HL-60 (cell line): Measurements from ENCODE around the gene SORCS2.

ENCODE experiments used
- DNase-seq, 2 experiments: peaks; one replicate each; pipeline ENCODE4 v3.0.0-alpha.2; 2010 to 2020; ENCODE audit warnings: low read depth in 1 of 2, low spot score in 1 of 2
- H3K27ac ChIP-seq: fragments of 250-450 bp; sonication (Bioruptor Pico); replicated peaks from 2 replicates; pipeline ENCODE4 v1.5.1; 2020; ENCODE audit warnings: mild to moderate bottlenecking, moderate library complexity
- H3K27me3 ChIP-seq: fragments of 250-450 bp; sonication (Bioruptor Pico); 2 replicates; pipeline ENCODE4 v1.5.1; 2021; ENCODE audit warnings: mild to moderate bottlenecking, moderate library complexity; ENCODE audit not compliant: insufficient read depth, poor library complexity, severe bottlenecking
- H3K4me3 ChIP-seq: replicated peaks from 2 replicates; pipeline ENCODE4 v1.5.1; 2011; ENCODE audit warnings: mild to moderate bottlenecking, control low read depth, low read length; ENCODE audit not compliant: insufficient read depth
- CTCF ChIP-seq: IDR thresholded peaks from one replicate; pipeline ENCODE4 v1.5.1; 2011; ENCODE audit warnings: low read length, control low read depth, inconsistent platforms; ENCODE audit not compliant: insufficient read depth
- GABPA ChIP-seq: IDR thresholded peaks from 2 replicates; pipeline ENCODE4 v1.6.1; 2012; ENCODE audit warnings: low read depth
- POLR2AphosphoS5 ChIP-seq: IDR thresholded peaks from 2 replicates; pipeline ENCODE4 v1.6.1; 2012; ENCODE audit warnings: low read depth
- REST ChIP-seq: IDR thresholded peaks from 2 replicates; pipeline ENCODE4 v1.6.1; 2012; ENCODE audit warnings: low read depth; ENCODE audit not compliant: insufficient replicate concordance
- SPI1 ChIP-seq: IDR thresholded peaks from 2 replicates; pipeline ENCODE4 v1.6.1; 2012; ENCODE audit warnings: low read depth, mild to moderate bottlenecking, borderline replicate concordance

SORCS2 gene

GRCh38 chr4:7474320-7474719 lies 282.0 kb downstream of the SORCS2 start:
- TF ChIP-seq GABPA, result no peak
- no peak for DNase-seq
- no peak overlapping the region for H3K27ac ChIP-seq
- H3K4me3 ChIP-seq, result no peak overlapping the region
- no peaks in the 10 kb centered on the region for H3K27me3 ChIP-seq

GRCh38 chr4:7475207-7475606 lies 282.9 kb downstream of the SORCS2 start:
- no peak overlapping the region for H3K4me3 ChIP-seq
- H3K27ac ChIP-seq, result no peak overlapping the region
- H3K27me3 ChIP-seq, result no peaks in the 10 kb centered on the region
- no peak for TF ChIP-seq GABPA
- TF ChIP-seq CTCF, result no peak
- no peak for TF ChIP-seq SPI1
- no peak for TF ChIP-seq REST
- TF ChIP-seq POLR2AphosphoS5, result no peak
- no peak for DNase-seq

- no peak for DNase-seq
- Histone ChIP-seq H3K27ac (no peak overlapping the region), H3K27me3 (no peaks in the 10 kb centered on the region), H3K4me3 (no peak overlapping the region)
- TF ChIP-seq CTCF, result no peak
- no peak for TF ChIP-seq POLR2AphosphoS5
- TF ChIP-seq SPI1, result no peak
- TF ChIP-seq REST, result no peak
- no peak for TF ChIP-seq GABPA
Observed at GRCh38 chr4:7476820-7477219, 284.5 kb downstream of the SORCS2 start.

GRCh38 chr4:7477695-7478094 lies 285.4 kb downstream of the SORCS2 start:
- no peak overlapping the region for H3K4me3 ChIP-seq
- TF ChIP-seq SPI1 (no peak), POLR2AphosphoS5 (no peak), REST (no peak), GABPA (no peak), CTCF (no peak)
- no peak for DNase-seq
- H3K27ac ChIP-seq, result no peak overlapping the region
- no peaks in the 10 kb centered on the region for H3K27me3 ChIP-seq
